ENCODE data around the gene LAT. TPM values are rescaled to one million over a fixed set of nuclear protein-coding genes. Genes with fewer than 3 reads are reported as not detected.

The LAT gene
- polyA plus RNA-seq, 1 experiment, result 2.6 TPM

DNA sequence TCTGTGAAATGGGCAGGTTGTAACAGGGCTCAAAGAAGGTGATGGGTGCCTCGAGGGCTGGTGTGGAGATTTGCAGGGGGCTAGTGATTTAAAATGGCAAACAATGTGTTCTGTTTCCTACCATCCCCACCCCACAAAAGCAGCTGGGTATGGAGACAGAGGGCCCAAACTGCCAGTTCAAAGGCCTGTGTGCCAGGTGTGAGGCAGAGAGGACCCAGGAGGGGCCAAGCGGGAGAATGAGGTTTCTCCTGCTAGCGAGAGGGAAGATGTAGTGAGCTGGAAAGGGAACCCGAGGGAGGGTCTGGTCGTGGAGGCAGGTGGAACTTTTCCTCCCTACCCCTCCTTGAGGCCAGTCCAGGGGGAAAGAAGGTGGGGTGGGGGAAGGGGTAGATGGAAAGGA, 39.4 kb downstream of the LAT start:
- Histone ChIP-seq H3K27ac (ENCODE audit: low read depth, low read length) (no peak overlapping the region), H3K27me3 (ENCODE audit: control insufficient read depth, insufficient read depth, low read length) (no peaks in the 10 kb centered on the region), H3K9me3 (ENCODE audit: control insufficient read depth, insufficient read depth, low read length) (no peaks in the 10 kb centered on the region), H3K4me3 (ENCODE audit: low read depth, low read length) (no peak overlapping the region)
- TF ChIP-seq, protein P1, sequence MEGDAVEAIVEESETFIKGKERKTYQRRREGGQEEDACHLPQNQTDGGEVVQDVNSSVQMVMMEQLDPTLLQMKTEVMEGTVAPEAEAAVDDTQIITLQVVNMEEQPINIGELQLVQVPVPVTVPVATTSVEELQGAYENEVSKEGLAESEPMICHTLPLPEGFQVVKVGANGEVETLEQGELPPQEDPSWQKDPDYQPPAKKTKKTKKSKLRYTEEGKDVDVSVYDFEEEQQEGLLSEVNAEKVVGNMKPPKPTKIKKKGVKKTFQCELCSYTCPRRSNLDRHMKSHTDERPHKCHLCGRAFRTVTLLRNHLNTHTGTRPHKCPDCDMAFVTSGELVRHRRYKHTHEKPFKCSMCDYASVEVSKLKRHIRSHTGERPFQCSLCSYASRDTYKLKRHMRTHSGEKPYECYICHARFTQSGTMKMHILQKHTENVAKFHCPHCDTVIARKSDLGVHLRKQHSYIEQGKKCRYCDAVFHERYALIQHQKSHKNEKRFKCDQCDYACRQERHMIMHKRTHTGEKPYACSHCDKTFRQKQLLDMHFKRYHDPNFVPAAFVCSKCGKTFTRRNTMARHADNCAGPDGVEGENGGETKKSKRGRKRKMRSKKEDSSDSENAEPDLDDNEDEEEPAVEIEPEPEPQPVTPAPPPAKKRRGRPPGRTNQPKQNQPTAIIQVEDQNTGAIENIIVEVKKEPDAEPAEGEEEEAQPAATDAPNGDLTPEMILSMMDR (IDR thresholded peaks at IDR 0.05; ENCODE audit: low read depth, low read length), result no peak
- CTCF ChIA-PET, result no interaction called here
- POLR2A ChIA-PET, result no interaction called here
- DNase-seq (ENCODE audit: low read depth, low spot score), result no peak

DNA sequence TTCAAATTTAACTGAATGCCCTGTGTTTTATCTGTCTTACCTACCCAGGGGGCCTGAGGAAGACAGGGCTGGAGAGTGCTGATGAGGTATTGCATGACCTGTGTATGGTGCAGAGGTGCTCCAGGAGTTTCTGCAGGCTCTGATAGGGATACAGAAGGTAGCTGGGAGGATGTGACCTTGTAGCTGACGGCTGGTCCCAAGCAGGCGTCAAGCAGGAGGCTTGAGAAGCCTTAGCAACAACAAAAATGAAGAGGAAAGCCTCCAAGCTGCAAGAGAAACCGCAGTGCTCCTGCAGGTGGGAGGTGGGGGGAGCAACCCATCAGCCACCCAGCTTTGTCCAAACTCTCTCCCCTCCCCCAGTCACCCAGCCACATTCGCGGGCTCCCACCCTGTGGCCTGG, 40.4 kb downstream of the LAT start:
- Histone ChIP-seq H3K9me3 (ENCODE audit: control insufficient read depth, insufficient read depth, low read length) (no peaks in the 10 kb centered on the region), H3K27me3 (ENCODE audit: control insufficient read depth, insufficient read depth, low read length) (no peaks in the 10 kb centered on the region), H3K4me3 (ENCODE audit: low read depth, low read length) (no peak overlapping the region), H3K27ac (ENCODE audit: low read depth, low read length) (no peak overlapping the region)
- ChIA-PET POLR2A (no interaction called here), CTCF (no interaction called here)
- DNase-seq (ENCODE audit: low read depth, low spot score), result no peak
- TF ChIP-seq, protein P1 (IDR thresholded peaks at IDR 0.05; ENCODE audit: low read depth, low read length), result no peak

DNA sequence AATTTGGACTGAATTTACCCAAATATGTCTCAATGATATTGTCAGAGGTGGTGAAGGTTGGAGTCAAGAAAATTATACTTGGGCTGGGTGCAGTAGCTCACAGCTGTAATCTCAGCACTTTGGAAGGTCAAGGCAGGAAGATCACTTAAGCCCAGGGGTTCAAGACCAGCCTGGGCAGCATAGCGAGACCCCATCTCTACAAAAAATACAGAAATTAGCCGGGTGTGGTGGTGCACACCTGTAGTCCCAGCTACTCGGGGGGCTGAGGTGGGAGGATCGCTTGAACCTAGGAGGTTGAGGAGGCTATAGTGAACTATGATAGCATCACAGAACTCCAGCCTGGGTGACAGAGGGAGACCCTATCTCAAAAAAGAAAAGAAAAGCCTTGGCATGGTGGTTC, 40.9 kb downstream of the LAT start:
- DNase-seq (ENCODE audit: low read depth, low spot score), result no peak
- no peak overlapping the region for H3K27ac ChIP-seq (ENCODE audit: low read depth, low read length)
- H3K4me3 ChIP-seq (ENCODE audit: low read depth, low read length), result no peak overlapping the region
- ChIA-PET CTCF (no interaction called here), POLR2A (no interaction called here)
- TF ChIP-seq, protein P1 (IDR thresholded peaks at IDR 0.05; ENCODE audit: low read depth, low read length), result no peak
- no peaks in the 10 kb centered on the region for H3K27me3 ChIP-seq (ENCODE audit: control insufficient read depth, insufficient read depth, low read length)
- no peaks in the 10 kb centered on the region for H3K9me3 ChIP-seq (ENCODE audit: control insufficient read depth, insufficient read depth, low read length)

DNA sequence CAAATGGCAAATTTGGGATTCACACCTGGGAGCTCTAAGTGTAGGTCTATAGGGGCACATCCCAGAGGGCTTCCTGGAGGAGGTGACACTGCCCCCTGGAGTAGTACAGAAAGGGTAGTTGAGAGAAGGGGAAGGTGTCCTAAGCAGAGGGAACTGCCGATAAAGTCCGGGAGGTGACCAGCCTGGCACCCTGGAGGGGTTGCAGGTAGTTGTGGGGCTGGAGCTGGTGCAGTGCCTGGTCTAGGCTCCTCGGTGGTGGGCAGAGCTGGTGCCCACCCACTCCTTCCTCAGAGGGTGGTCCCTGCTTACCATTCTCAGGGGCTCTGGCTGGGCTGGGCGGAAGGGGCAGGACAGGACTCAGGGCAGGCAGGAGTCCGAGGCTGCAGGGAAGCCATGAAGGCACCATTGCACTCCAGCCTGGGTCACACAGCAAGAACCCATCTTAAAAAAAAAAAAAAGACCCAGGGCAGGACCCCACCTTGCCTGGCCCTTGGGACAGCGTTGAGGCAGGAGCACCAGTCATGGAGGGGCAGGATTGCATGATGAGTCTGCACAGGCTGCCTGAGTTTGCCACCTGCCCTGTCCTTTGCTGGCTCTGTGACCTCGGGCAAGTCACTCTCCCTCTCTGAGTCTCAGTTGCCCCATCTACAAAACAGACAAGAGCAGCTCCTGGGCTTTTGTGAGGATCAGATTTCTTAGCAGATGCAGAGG, 43.8 kb downstream of the LAT start:
- H3K9me3 ChIP-seq (ENCODE audit: control insufficient read depth, insufficient read depth, low read length), result no peaks in the 10 kb centered on the region
- CTCF ChIA-PET, result no interaction called here
- H3K27ac ChIP-seq (ENCODE audit: low read depth, low read length), result peak overlapping the region; percentile 75
- TF ChIP-seq, protein P1 (IDR thresholded peaks at IDR 0.05; ENCODE audit: low read depth, low read length), result no peak
- POLR2A ChIA-PET, result interaction anchor here (0.6 to 0.7 kb wide), 2 partner anchors 21 to 70 kb away, joined by 3 to 4 read pairs; no protein-coding TSS in a partner anchor
- no peak overlapping the region for H3K4me3 ChIP-seq (ENCODE audit: low read depth, low read length)
- H3K27me3 ChIP-seq (ENCODE audit: control insufficient read depth, insufficient read depth, low read length), result no peaks in the 10 kb centered on the region
- DNase-seq (ENCODE audit: low read depth, low spot score), result no peak

DNA sequence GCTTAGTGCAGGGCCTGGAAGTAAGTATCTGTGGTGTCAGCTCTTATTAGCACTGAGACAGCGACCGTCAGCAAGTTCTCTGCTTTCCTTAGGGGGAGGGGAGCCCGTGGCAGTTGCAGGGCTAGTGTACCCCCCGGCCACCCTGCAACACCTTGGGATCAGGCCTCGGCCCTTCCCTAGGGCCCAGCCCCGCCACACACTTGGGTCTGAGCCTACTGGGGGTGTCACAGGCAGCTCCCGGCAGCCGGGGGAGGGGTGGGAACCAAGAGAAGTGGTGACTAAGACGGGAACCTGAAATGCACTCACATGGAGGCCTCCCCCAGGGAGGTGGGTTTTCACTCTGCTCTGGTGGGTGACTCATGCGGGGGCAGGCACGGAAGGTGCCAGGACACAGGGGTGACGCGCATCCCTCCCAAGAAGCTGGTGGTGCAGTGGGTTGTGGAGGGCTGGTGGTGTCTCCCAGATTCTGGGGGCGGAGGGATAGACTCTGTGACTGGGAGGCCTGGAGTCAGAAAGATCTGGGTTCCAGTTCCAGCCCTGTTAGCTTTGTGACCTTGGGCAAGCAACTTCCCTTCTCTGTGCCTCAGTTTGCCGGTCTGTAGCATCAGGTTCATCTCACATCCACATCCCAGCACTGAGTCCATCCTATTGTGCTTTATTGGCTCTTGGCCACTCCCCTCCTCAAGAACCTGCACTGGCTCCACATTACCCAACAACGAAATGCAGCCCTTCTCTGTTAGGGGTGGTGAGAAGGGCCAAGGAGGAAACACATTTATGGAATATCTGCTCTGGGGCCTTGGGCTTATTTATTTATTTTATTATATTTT, 44.5 kb downstream of the LAT start:
- TF ChIP-seq, protein P1 (IDR thresholded peaks at IDR 0.05; ENCODE audit: low read depth, low read length), result no peak
- ChIA-PET CTCF (no interaction called here), POLR2A (interaction anchor here (0.6 to 0.7 kb wide), 2 partner anchors 22 to 71 kb away, joined by 3 to 4 read pairs; no protein-coding TSS in a partner anchor)
- peak overlapping the region; percentile 22; the same call in 1 of the 2 replicates for H3K4me3 ChIP-seq (ENCODE audit: low read depth, low read length)
- peak; percentile 81 for DNase-seq (ENCODE audit: low read depth, low spot score)
- no peaks in the 10 kb centered on the region for H3K9me3 ChIP-seq (ENCODE audit: control insufficient read depth, insufficient read depth, low read length)
- H3K27ac ChIP-seq (ENCODE audit: low read depth, low read length), result peak overlapping the region; percentile 75
- H3K27me3 ChIP-seq (ENCODE audit: control insufficient read depth, insufficient read depth, low read length), result no peaks in the 10 kb centered on the region

All from AG04450 (cell line).